MG63 (cell line): ENCODE data around the gene STK32B. TPM values are rescaled to one million over a fixed set of nuclear protein-coding genes. Genes with fewer than 3 reads are reported as not detected.
"Not testable (repeated sequence)": the region's sequence is repeated elsewhere in the genome, so short reads cannot be mapped to it uniquely, and the experiment has no call there.

ENCODE experiments used
- DNase-seq: peaks from one replicate; pipeline ENCODE4 v3.0.0-alpha.2; 2020
- H3K27me3 ChIP-seq: fragments of 250-450 bp; sonication (Bioruptor Pico); 2 replicates; pipeline ENCODE4 v1.5.1; 2020; ENCODE audit warnings: mild to moderate bottlenecking, moderate library complexity
- H3K36me3 ChIP-seq: fragments of 250-450 bp; sonication (Bioruptor Pico); 2 replicates; pipeline ENCODE4 v1.5.1; 2020; ENCODE audit warnings: mild to moderate bottlenecking, moderate library complexity
- H3K4me3 ChIP-seq: fragments of 250-450 bp; sonication (Bioruptor Pico); 2 replicates; pipeline ENCODE4 v1.5.1; 2020; ENCODE audit warnings: mild to moderate bottlenecking, moderate library complexity
- H3K9me3 ChIP-seq: fragments of 250-450 bp; sonication (Bioruptor Pico); 2 replicates; pipeline ENCODE4 v1.5.1; 2020; ENCODE audit warnings: mild to moderate bottlenecking, moderate library complexity
- total RNA-seq: library from RNA; depleted of rRNA; stranded (reverse); fragments of >200 nt; shearing (Covaris generic); gene quantifications from 2 replicates; pipeline ENCODE4 v1.2.3, GENCODE V29; 2014; ENCODE audit warnings: low replicate concordance

STK32B gene
- total RNA-seq, 1 experiment from 2014 or later: not detected

- no peak for DNase-seq
- Histone ChIP-seq H3K9me3 (no peaks in the 10 kb centered on the region), H3K27me3 (no peaks in the 10 kb centered on the region), H3K4me3 (no peak overlapping the region), H3K36me3 (no peaks in the 10 kb centered on the region)
Measured at GRCh38 chr4:5045097-5045496, 6.2 kb upstream of the STK32B start.

GRCh38 chr4:5048721-5049120, 2.6 kb upstream of the STK32B start:
- Histone ChIP-seq H3K27me3 (no peaks in the 10 kb centered on the region), H3K4me3 (no peak overlapping the region), H3K9me3 (no peaks in the 10 kb centered on the region), H3K36me3 (no peaks in the 10 kb centered on the region)
- no peak for DNase-seq

DNA sequence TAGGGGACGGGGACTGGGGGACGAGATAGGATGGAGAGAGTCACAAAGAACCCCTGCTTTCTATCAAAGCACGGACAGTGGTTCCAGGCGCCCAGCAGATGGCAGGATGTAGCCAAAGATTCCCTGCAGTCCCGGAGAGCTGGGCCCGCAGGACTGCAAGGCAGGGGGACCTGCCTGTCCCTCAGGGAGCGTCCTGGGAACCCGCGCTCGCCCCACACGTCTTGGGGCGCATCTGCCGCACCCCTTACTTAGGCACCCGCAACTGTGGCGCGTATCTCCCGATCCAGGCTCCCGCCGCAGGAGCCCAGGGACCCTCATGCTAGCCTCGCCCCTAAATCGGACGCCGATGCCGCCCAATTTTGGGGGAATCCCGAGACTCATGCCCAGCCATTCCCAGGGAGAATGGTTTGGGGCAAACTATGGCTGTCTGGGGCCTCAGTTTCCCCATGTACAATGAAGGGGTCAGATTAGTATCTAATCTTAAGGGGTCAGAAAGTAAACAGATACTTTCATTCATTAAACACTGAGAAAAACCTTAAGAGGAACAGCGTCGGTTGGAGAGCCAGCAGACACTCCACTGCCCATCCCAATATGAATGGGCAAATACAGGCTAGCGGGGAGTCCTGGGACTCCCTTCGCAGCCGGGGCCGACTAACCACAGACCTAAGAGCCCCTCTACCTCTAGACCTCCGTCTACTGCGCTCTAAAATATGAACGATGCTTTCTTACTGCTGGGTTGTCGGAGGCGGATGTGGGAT, 581 bp upstream of the STK32B start:
- Histone ChIP-seq H3K36me3 (no peaks in the 10 kb centered on the region), H3K27me3 (no peaks in the 10 kb centered on the region), H3K4me3 (peak overlapping the region; percentile 43), H3K9me3 (no peaks in the 10 kb centered on the region)
- DNase-seq: peak; percentile 53

GRCh38 chr4:5052204-5052702, 973 bp downstream of the STK32B start:
- no peak for DNase-seq
- H3K9me3 ChIP-seq: no peaks in the 10 kb centered on the region
- H3K4me3 ChIP-seq: no peak overlapping the region
- H3K36me3 ChIP-seq: no peaks in the 10 kb centered on the region
- no peaks in the 10 kb centered on the region for H3K27me3 ChIP-seq

- H3K9me3 ChIP-seq: no peaks in the 10 kb centered on the region
- DNase-seq: no peak
- no peak overlapping the region for H3K4me3 ChIP-seq
- no peaks in the 10 kb centered on the region for H3K27me3 ChIP-seq
- H3K36me3 ChIP-seq: no peaks in the 10 kb centered on the region
Measured at GRCh38 chr4:5052726-5053425, 1.6 kb downstream of the STK32B start.

- Histone ChIP-seq H3K4me3 (no peak overlapping the region), H3K36me3 (no peaks in the 10 kb centered on the region), H3K27me3 (no peaks in the 10 kb centered on the region), H3K9me3 (no peaks in the 10 kb centered on the region)
- DNase-seq: no peak
Measured at GRCh38 chr4:5054532-5054931, 3.3 kb downstream of the STK32B start.

- DNase-seq: no peak
- H3K36me3 ChIP-seq: no peaks in the 10 kb centered on the region
- H3K4me3 ChIP-seq: no peak overlapping the region
- H3K9me3 ChIP-seq: no peaks in the 10 kb centered on the region
- no peaks in the 10 kb centered on the region for H3K27me3 ChIP-seq
Measured at GRCh38 chr4:5055411-5055810, 4.1 kb downstream of the STK32B start.

- Histone ChIP-seq H3K27me3 (no peaks in the 10 kb centered on the region), H3K9me3 (no peaks in the 10 kb centered on the region), H3K4me3 (no peak overlapping the region), H3K36me3 (no peaks in the 10 kb centered on the region)
- no peak for DNase-seq
Measured at GRCh38 chr4:5066101-5066500, 14.8 kb downstream of the STK32B start.

DNA sequence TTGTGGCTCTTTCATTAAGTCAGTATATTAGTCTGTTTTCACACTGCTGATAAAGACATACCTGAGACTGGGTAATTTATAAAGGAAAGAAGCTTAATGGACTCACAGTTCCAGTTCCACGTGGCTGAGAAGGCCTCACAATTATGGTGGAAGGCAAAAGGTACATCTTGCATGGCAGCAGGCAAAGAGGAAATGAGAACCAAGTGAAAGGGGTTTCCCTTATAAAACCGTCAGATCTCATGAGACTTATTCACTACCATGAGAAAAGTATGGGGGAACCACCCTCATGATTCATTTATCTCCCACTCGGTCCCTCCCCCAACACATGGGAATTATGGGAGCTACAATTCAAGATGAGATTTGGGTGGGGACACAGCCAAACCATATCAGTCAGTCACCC, 15.7 kb downstream of the STK32B start:
- H3K9me3 ChIP-seq, DNase-seq, H3K27me3 ChIP-seq, H3K4me3 ChIP-seq, H3K36me3 ChIP-seq: not testable (repeated sequence)

GRCh38 chr4:5067908-5068307, 16.6 kb downstream of the STK32B start:
- Histone ChIP-seq H3K9me3 (no peaks in the 10 kb centered on the region), H3K4me3 (no peak overlapping the region), H3K36me3 (no peaks in the 10 kb centered on the region), H3K27me3 (no peaks in the 10 kb centered on the region)
- DNase-seq: no peak

DNA sequence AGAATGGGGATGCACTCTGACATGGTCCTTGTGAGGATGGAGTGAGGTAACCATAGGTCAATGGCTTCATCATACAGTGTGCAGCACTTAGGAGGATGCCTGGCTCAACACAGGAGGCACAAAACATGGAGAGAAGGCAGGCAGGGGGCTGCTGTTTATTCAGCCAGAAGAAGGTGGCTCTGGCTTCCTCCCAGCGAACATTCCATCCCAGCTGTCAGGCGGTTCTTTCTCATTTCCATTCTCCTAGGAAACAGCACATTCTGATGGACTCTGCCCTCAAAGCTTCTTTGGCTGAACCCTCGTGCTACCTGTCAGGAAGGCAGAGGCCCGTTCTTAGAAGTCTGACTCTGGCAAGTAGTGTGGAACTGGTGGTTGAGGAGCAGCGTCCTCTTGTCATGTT, 18.6 kb downstream of the STK32B start:
- H3K36me3 ChIP-seq: no peaks in the 10 kb centered on the region
- H3K4me3 ChIP-seq: no peak overlapping the region
- H3K9me3 ChIP-seq: no peaks in the 10 kb centered on the region
- H3K27me3 ChIP-seq: no peaks in the 10 kb centered on the region
- DNase-seq: no peak

GRCh38 chr4:5072948-5073347, 21.7 kb downstream of the STK32B start:
- no peak overlapping the region for H3K4me3 ChIP-seq
- no peaks in the 10 kb centered on the region for H3K9me3 ChIP-seq

DNA sequence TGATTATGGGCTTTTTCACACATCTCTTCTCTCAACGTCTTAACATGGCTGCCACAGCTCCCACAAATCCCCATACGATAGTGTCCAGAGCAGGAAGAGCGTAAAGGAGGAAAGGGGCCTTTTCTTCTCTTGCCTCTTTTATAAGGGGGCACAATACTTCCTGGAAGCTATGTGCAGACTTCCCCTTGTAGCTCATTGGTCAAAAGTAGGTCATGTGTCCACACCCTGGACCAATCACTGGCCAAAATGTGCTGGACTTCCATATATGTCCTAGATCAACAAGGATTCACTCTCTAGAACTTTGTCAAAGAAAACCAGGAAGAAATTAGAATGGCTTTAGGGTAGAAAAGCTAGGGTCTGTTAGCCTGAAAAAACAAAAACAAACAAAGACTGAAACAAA, 26.7 kb downstream of the STK32B start:
- Histone ChIP-seq H3K4me3 (no peak overlapping the region), H3K27me3 (no peaks in the 10 kb centered on the region), H3K9me3 (no peaks in the 10 kb centered on the region), H3K36me3 (no peaks in the 10 kb centered on the region)
- DNase-seq: no peak

More at GRCh38 chr4:5072948-5073347, 21.7 kb downstream of the STK32B start:
- Histone ChIP-seq H3K36me3 (no peaks in the 10 kb centered on the region), H3K27me3 (no peaks in the 10 kb centered on the region)
- DNase-seq: no peak

DNA sequence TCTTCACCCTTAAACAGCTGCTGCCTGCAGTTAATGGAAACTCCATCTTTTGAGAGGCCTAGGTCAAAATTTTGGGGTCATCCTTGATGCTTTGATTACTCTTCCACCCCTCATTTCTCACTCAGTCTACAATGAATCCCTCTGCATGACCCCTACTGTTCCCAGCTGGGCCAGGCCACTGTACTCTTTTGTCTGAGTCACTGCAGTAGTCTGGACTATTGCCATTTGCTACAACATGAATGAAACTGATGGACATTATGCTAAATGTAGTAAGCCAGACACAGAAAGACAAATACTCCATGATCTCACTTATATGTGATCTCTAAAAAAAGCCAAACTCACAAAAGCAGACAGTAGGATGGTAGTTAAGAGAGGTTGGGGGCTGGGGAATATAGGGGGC, 28.3 kb downstream of the STK32B start:
- no peaks in the 10 kb centered on the region for H3K9me3 ChIP-seq
- DNase-seq: no peak

GRCh38 chr4:5081441-5081999, 30.2 kb downstream of the STK32B start:
- DNase-seq: no peak
- H3K4me3 ChIP-seq: no peak overlapping the region
- H3K36me3 ChIP-seq: no peaks in the 10 kb centered on the region

More for the DNA sequence above, 28.3 kb downstream of the STK32B start:
- no peak overlapping the region for H3K4me3 ChIP-seq
- no peaks in the 10 kb centered on the region for H3K36me3 ChIP-seq
- no peaks in the 10 kb centered on the region for H3K27me3 ChIP-seq

DNA sequence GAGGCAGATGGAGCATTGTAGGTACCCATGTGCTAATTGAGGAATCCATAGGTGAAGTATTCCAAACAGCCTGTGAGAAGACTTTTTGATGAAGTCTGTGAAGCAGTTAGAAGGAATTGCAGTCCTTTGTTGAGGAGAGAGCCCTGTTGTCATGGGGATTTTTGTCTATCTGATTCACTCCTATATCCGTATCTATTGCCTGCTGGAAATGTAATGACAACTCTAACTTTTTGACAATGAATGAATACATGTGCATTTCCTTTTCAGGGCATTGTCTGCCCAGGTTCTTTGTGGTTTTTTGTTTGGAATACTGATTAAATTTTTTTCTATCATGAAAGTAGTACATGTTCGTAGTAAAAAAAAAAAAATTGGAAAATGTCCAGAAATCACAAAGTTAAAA, 31.1 kb downstream of the STK32B start:
- Histone ChIP-seq H3K4me3 (no peak overlapping the region), H3K27me3 (no peaks in the 10 kb centered on the region), H3K9me3 (no peaks in the 10 kb centered on the region), H3K36me3 (no peaks in the 10 kb centered on the region)
- no peak for DNase-seq

More at GRCh38 chr4:5081441-5081999, 30.2 kb downstream of the STK32B start:
- Histone ChIP-seq H3K27me3 (no peaks in the 10 kb centered on the region), H3K9me3 (no peaks in the 10 kb centered on the region)

DNA sequence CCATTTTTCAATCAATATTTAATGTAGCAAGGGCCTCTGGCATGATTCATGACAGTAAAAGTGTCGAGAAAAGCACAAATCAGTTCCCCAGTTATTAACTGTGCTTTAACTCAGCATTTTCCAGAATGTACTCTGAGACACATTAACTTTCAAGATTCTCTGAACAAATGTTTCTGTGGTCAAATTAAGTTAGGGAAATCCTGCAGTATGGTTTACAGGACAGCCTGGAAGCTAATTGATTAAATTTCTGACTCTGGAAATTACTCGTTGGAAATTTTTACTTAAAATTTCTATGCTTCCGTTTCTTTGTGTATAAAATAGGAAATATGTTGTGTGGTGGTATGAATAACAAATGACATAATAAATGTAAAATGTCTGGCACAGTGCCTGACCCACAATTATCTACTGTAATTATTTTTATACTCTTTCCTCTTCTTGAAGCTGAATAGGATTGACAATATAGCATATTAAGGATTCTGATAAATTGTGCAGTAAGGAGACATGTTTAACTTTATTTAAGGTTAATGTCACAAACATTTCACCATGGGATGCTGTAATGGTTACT, 33.7 kb downstream of the STK32B start:
- Histone ChIP-seq H3K9me3 (no peaks in the 10 kb centered on the region), H3K4me3 (no peak overlapping the region), H3K36me3 (no peaks in the 10 kb centered on the region), H3K27me3 (no peaks in the 10 kb centered on the region)
- DNase-seq: no peak
